ENCODE measurements around the gene VAV2. TPM values are rescaled to one million over a fixed set of nuclear protein-coding genes. Genes with fewer than 3 reads are reported as not detected.

VAV2 gene
- total RNA-seq, 1 experiment from 2014 or later: 10.3 TPM

Other genes with a start within 250 kb of the VAV2 start
- gene BRD3OS, start 33.2 kb upstream of the VAV2 start, total RNA-seq (2014; rRNA removed; shearing (Covaris generic)): 16.4 and 16.7 TPM in 2 replicates
- 1.6 and 2.2 TPM in 2 replicates for gene BRD3, start 75.7 kb upstream of the VAV2 start, total RNA-seq (2014; rRNA removed; shearing (Covaris generic))
- gene WDR5, start 143.8 kb upstream of the VAV2 start, total RNA-seq (2014; rRNA removed; shearing (Covaris generic)): 15.8 and 16.3 TPM in 2 replicates
- not detected in 2 replicates for gene RNU6ATAC, start 172.2 kb upstream of the VAV2 start, total RNA-seq (2014; rRNA removed; shearing (Covaris generic))

Measured in RPMI7951 (cell line).